VCaP (cell line): ENCODE results near the gene C11orf52.

ENCODE experiments used
- H3K27ac ChIP-seq: fragments of 450-650 bp; 2 replicates; pipeline ENCODE4 v1.5.1; 2017
- TF ChIP-seq, protein P1 (sequence below): fragments of 450-650 bp; conservative IDR thresholded peaks from 2 replicates; pipeline ENCODE4 v1.5.1; 2017; ENCODE audit warnings: mild to moderate bottlenecking, moderate library complexity

Gene C11orf52

DNA sequence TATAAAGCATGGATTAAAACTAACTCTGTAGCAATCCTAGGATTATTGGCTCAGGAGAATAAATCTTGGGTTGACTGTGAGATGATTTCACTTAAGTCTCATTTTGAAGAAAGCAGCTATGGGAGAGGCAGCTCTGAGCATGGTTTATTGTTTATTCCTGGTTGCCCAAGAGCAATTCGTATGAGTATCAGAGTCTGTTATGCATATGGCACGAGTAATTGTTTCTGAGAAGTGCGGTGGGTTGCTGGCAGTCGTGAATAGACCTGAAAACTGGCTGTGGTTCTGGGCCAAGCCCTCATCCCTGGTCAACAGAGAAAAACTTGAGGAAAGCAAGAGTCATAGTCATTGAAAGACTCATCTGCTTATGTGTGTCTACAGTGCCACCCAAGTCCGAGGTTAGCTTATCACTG lies 45.2 kb downstream of the C11orf52 start:
- H3K27ac ChIP-seq = no peak overlapping the region
- TF ChIP-seq, protein P1, sequence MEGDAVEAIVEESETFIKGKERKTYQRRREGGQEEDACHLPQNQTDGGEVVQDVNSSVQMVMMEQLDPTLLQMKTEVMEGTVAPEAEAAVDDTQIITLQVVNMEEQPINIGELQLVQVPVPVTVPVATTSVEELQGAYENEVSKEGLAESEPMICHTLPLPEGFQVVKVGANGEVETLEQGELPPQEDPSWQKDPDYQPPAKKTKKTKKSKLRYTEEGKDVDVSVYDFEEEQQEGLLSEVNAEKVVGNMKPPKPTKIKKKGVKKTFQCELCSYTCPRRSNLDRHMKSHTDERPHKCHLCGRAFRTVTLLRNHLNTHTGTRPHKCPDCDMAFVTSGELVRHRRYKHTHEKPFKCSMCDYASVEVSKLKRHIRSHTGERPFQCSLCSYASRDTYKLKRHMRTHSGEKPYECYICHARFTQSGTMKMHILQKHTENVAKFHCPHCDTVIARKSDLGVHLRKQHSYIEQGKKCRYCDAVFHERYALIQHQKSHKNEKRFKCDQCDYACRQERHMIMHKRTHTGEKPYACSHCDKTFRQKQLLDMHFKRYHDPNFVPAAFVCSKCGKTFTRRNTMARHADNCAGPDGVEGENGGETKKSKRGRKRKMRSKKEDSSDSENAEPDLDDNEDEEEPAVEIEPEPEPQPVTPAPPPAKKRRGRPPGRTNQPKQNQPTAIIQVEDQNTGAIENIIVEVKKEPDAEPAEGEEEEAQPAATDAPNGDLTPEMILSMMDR = no peak

DNA sequence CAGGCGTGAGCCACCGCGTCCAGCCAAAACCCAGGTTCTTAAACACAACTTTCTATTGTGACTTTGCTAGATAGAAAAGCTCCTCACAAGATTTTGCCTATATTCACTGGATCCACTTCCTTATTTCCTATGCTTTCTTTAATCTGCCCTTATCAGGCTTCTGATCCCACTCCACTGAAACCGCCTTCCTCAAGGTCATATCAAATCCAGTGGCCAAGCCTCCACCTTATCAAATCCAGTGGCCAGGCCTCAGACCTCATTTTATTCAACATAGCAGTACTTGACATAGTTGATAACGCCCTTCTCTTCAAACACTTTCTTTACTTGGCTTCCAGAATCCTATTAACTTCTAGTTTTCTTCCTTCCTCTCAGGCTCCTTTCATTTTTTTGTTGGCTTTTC lies 48.0 kb downstream of the C11orf52 start:
- no peak overlapping the region for H3K27ac ChIP-seq
- TF ChIP-seq, protein P1 = no peak

DNA sequence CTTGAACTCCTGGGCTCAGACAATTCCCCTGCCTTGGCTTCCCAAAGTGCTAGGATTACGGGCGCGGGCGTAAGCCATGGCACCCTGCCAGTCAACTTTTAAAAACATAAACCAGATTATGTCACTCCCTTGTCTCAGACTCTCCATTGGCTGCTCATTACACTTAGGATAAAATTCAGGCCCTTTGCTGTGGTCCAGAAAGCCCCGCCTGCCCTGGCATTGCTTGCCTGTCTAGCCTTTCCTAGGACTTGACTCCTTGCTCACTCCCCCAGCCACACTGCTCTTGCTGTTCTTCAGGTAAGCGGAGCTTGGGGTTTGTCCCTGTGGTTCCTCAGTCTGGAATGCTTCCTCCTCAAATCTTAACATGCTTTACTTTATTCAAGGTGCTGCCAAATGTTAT lies 48.9 kb downstream of the C11orf52 start:
- TF ChIP-seq, protein P1 = no peak

DNA sequence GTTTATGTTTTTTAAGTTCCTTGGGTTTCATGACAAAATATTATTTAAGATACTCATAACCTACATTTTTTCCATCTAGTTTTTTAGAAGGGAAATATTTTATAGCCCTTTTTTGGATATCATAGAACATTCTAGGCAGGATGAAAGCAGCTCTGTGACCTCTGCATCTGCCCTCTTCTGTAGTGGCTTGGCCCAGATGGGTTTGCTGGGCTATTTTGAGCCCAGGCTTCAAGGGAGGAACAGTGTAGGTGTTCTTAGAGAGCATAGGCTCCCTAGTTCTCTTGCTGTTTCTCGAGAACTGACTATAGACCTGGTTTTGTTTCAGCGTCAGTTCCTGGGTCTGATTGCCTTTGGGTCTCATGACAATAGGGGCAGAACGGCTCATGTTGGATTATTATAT lies 50.6 kb downstream of the C11orf52 start:
- no peak overlapping the region for H3K27ac ChIP-seq
- TF ChIP-seq, protein P1 = no peak

More for the DNA sequence above, 48.9 kb downstream of the C11orf52 start:
- no peak overlapping the region for H3K27ac ChIP-seq

DNA sequence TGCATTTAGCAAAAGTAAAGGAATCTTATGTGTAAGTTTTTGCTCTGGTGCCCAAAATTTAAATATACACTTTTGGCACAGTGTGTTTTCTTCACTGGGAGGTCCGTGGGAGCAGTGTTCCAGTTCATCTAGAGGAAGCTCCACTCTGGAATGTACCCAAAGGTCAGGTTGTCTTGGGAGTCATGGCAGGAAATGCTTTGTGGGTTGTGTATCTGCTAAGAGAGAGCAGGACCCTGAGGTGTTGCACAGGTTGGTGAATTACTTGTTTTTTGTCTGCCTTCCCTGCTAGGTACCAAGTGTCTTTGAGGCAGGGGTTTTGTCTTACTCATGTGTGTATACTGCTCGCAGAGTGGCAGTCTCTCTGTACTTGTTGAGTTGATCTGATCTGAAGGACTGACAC lies 55.7 kb downstream of the C11orf52 start:
- TF ChIP-seq, protein P1 = no peak

DNA sequence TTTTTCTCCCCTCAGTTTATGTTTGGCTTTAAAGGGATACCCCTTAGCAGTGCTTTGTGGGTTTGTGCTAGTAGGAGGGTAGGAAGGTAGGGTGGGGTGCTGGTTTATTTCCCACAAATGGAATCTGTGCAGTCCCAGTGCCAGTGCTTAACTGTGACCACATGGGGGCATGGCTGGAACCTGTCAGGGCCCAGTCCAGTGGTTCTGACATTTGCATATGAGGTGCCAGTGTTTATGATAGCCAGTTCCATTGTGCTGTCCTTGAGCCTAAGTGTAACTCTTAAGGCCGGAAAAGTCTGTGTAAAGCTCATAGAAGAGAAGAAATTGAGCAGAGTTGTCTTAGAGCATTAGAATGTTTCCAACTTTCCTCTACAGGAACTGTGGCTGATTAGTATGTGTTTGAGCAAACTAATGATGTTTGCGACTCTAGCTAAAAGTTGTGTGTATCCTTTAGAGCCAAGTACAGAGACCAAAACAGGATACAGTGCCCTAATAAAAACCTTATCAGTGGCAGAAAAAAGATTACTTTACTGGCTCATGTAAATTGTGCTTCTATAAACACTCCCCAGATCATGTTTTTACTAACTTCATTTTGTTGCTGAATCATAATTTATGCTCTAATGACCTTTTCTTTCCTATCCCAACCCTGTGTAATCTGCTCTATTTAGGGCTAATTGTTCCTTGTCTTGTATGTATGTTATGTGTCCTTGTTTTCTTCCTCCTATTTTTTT lies 56.5 kb downstream of the C11orf52 start:
- H3K27ac ChIP-seq = peak overlapping the region; percentile 91
- TF ChIP-seq, protein P1 = peak; percentile 67

More for the DNA sequence above, 55.7 kb downstream of the C11orf52 start:
- H3K27ac ChIP-seq = peak overlapping the region; percentile 91

DNA sequence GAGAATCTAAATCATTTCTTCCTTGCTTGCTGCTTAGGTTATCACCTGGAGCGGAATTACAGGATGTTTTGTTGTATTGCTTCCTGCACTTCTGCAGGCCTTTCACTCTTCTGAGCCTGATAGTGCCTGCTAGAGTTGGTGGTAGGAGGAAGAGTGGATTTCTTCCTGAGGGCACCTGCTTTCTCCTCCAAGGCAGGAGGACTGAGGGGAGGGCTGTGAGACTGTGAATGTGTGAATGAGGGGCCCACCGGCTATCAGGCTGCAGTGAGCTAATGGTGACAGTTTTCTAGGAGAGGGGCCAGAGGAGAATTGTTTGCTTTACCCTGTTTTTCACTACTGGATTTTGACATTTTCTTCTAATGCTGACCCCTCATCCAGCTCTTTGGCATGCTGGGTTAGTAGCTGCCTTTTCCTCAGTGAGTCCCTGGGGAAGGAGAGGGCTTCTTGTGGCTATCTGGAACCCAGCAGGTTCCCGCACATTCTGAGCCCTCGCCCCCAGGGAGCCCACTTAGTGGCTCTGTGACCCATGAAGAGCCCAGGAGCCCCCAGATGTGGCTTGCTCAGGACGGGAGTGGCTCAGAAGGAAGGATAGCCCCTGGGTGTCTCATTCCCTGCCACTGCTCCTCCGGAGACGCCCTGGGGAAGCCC lies 57.5 kb downstream of the C11orf52 start:
- TF ChIP-seq, protein P1 = no peak

More for the DNA sequence above, 57.5 kb downstream of the C11orf52 start:
- peak overlapping the region; percentile 91 for H3K27ac ChIP-seq
